Islet precursor cell (in vitro differentiated cells): Measurements from ENCODE around the gene BRME1.
"Not testable (repeated sequence)": the region's sequence is repeated elsewhere in the genome, so short reads cannot be mapped to it uniquely, and the experiment has no call there.

Source experiments
- DNase-seq: peaks from one replicate; pipeline ENCODE4 v3.0.0-alpha.2; 2018

BRME1 gene

DNA sequence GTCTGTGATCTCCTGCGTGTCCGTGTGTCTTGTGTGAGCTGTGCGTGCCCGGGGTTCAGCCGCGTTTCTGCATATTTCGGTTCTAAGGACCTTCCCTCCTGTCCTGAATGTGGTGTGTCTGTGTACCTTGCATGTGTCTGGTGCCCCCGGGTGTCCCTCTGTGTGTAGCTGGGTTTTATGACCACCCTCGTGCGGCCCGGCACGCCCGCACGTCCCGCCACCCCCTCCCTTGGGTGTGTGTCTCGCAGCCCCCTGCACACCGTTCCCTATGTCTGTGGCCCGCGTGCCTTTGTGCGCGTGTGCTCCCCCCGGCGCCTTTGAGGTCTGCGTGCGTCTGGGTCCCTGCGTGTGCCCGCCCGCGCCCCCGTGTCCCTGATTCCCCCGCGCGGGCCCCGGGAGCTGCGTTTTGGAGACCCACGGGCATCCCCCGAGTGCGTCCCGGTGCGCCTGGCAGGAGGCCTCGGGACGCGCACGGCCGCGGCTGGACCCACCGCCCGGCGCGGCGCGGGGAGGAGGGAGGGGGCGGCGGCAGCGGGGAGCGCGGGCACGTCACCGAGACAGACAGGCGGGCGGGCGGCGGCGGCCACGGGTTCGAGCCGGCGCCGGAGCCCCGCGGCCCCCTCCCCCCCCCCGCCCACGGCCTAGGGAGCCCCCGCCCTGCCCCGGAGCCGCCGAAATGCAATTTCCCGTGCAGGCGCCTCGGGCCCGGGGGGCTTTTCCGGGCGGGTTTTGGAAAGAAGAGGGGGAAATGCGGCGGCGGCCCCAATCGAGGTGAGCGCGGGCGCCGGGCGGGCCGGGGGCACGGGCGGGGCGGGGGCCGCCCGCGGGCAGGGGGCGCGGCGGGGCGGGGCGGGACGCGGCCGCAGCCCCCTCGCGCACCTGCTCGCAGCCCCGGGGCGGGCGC lies 41.0 kb downstream of the BRME1 start:
- no peak for DNase-seq

DNA sequence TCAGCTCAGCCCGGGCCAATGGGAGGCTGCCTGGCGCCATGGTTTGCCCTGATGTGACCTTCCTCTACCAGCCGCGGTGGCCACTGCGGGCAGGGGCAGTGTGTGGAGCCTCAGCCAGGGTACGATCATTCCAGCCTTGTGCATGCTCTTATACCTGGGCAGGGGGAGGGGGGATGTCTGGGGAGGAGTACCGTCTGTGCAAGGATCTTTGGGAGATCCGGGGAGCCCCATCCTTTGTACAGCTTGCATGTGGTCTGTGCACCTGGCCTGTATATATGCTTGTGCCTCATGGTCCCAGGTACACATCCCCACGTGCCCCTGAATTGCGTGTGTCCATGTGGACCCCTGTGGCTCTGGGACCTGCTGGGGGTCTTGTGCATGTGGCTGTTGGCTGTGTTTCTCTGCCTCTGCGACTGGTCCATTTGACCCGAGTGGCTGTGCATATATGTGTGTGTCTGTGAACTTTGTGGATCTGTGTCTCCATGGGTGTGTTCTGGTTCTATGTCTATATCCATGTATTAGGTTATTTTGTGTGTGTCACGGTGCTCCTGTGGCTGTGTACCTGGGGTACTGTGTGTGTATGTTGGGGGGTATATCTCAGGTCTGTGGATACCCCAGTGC lies 41.8 kb downstream of the BRME1 start:
- DNase-seq, result no peak

DNA sequence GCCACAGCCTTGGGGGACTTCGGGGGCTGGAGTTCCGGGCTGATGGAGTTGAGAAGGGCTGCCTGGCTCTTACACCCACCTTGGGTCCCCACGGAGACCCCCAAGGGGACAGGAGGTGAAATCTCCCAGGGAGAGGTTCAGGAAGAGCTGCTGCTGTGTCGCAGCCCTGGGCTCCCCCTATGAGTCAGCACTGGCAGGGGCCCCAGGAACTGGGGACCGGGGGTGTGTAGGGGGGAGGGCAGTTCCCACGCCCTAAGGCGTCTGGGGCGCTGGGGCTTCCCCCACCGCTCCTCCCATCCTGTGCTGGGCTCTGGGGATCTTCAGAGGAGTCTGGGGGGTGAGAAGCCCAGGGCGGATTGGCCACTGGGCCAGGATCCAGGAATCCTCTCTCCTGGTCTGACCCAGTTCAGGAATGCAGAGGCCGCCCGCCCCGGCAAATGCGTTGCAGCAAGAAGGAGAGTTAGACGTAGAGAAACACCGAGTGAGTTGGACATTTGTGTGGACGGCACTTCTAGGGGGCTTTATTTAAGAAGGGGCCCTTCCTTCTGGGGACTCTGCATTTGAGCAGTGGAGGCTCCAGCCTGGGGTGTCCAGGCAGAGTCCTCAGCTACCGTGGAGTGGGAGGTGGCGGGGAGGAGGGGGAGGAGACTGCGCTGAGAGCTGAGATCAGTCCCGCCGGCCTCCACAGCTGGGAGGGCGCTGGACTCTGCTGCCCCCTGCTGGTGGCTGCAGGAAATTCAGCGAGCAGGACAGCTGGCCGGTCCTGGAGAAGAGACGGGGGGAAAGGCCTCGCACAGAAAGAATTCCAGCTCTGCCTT lies 44.0 kb downstream of the BRME1 start:
- peak; percentile 97 for DNase-seq

DNA sequence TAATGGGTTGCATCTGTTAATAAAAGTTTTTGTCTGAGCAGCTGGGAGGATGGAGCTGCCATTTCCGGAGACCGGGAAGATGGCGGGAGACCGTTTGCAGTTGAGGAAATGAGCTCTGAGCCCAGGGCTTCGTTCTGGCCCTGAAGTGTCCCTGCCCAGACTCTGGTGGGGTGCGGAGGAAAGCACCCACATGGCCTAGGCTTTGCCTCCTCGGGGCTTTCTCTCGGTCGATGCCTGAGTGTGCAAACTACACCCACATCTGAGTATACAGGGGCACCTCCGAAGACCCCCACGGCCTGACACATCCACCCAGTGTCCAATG lies 44.6 kb downstream of the BRME1 start:
- no peak for DNase-seq

DNA sequence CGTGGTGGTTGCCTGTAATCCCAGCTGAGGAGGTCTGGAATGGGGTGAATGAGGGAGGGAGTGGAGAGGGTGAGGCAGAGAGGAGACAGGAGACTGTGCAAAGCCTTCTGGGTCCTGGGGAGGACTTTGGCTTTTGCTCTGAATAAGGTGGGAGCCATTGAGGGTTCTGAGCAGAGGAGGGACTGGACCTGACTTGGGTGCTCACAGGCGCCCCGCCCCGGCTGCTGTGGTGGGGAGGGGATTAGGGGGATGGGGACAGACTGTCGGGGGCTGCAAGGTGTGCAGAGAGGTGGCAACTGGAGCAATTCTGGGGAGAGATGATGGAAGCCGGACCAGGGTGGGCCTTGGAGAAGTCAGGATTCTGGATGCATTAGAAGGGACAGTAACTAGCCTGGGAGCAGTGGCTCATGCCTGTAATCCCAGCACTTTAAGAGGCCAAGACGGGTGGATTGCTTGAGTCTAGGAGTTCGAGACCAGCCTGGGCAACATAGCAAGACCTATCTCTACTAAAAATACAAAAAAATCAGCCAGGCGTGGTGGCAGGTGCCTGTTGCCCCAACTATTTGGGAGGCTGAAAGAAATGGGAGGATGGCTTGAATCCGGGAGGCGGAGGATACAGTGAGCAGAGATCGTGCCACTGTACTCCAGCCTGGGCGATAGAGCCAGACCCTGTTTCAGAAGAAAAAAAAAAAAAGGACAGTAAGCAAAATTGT lies 45.1 kb downstream of the BRME1 start:
- DNase-seq, result no peak

DNA sequence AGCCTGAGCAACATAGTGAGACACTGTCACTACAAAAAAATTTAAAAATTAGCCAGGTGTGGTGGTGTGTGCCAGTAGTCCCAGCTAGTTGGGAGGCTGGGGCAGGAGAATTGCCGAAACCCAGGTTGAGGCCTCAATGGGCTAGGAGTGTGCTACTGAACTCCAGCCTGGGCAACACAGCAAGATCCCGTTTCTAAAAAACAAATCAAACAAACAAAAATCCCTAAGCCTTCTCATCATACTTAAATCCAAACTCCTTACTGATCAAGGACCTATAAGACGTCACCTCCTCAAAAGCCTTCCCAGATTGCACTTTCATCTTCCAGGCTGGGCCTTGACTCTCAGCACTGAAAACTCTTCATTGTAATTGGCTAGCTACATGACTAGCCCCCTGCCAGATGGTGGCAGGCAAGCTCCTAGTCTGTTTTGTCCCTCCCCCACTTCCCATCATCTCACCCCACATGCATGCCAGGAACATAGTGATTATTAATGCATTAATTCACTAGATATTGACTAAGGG lies 46.5 kb downstream of the BRME1 start:
- no peak for DNase-seq

DNA sequence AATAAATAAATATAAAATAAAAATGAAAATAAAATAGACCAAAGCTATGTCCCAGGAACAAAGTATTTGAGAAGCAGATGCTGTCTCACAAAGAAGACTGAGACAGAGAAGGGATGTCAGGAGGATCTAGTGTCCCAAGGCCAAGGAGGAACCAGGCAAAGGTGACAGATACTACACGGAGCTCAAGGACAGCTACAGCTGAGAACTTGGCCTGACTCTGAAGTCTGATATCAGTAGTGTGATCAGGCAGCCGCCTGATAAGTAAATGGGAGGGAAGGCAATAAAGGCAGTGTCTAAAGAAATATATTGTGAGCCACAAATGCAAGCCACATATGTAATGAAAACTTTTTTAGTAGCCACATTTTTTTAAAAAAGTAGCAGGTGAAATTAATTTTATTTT lies 49.4 kb downstream of the BRME1 start:
- no peak for DNase-seq

DNA sequence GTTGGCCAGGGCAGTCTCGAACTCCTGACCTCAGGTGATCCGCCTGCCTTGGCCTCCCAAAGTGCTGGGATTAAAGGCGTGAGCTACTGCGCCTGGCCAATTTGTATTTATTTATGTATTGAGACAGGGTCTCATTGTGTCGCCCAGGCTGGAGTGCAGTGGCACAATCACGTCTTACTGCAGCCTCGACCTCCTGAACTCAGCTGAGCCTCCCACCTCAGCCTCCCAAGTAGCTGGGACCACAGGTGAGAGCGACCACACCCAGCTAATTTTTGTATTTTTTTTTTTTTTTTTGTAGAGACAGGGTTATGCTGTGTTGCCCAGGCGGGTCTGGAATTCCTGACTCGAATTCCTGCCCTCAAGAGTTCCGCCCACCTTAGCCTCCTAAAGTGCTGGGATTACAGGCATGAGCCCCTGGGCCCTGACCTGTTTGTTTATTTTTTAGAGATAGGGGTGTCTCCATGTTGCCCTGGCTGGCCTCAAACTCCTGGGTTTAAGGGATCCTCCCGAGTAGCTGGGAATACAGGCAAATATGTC lies 53.7 kb downstream of the BRME1 start:
- DNase-seq, result peak; percentile 80

DNA sequence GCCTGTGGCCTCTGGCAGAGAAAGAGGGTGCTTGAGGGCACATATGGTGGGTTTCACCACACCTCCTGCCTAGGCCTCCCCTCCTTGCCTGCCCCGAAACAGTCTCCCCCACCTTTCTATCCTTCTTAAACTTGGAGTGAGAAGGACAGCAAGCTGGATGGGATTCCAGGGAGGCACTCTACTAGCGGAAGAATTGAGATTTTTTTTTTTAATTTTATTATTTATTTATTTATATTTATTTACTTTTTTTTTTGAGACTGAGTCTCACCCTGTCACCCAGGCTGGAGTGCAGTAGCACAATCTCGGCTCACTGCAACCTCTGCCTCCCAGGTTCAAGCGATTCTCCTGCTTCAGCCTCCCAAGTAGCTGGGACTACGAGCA lies 54.2 kb downstream of the BRME1 start:
- not testable (repeated sequence) for DNase-seq

DNA sequence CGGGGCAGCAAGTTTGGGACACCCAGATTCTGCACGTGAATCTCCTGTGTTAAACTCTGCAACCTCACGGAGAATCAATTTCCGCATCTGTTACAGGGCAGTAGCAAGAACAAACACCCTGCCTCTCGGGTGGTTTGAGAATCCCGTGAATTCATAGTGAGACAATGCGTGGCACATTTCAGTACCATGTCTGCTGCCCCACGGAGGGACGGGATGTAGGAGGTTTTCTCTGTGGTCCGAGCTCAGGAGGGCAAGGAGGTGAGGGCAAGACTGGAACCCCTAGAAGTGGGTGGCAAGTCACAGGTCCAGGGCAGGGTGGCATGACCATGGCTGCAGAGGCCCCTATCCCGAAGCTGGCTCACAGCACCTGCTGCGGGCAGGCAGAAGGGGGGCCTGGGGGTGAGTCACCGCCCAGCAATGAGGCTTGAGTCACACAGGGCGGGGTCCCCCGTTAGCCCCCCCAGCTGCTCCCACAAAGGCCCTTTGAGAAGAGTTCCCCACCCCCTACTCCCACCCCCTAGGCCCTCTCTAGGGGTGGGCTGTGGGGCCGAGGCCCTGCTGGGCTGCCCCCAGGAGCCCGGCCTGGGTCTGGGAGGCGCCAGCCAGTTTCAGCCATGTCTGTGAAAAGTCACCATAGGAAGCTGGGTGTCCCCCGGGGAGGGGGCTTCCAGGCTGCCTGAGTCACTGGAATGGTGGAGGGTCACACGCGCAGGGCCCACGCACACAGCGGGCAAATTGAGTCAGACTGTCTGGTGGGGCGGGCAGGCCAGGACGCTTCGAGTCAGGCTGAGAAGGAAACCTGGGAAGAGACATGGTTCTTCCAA lies 54.8 kb downstream of the BRME1 start:
- DNase-seq, result peak; percentile 97

DNA sequence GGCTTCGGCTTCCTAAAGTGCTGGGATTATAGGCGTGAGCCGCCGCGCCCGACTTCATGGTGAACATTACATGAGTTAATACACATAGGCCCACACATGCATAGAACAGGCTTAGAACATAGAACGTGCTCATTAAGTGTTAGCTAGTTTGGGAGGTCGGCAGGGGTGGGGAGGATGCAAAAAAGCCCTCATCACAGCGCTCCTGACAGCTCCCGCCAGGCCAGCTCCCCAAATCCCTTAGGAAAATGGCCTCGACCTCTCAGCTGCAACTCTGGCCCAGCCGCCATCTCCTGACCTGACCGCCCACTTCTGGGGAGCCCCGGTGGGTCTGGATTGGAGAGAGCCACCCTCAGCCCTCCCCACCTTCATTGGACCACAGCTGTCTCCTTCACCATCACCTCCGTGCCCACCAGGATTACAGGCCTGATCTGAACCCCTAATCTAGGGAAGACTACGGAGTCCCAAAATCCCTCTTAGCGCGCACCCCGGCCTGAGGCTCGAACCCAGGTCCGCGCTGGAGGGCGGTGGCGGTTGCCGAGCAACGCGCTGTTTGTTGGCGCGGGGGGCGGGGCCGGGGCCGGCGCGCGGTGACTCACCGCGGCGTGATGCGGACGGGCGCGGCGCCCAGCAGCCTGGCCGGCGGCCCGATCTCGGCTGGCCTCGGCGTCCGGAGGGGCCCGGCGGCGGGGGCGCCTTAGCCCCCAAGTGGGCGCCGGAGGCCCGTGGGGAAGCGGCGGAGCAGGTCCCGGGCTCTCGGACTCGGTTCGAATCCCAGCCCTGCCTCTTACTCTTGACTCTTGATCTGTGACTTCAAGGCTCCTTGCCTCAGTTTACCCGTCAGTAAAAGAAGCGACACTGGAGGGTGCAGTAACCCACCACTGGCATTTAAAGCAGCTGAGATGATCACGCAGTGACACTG lies 55.7 kb downstream of the BRME1 start:
- DNase-seq, result peak; percentile 87

DNA sequence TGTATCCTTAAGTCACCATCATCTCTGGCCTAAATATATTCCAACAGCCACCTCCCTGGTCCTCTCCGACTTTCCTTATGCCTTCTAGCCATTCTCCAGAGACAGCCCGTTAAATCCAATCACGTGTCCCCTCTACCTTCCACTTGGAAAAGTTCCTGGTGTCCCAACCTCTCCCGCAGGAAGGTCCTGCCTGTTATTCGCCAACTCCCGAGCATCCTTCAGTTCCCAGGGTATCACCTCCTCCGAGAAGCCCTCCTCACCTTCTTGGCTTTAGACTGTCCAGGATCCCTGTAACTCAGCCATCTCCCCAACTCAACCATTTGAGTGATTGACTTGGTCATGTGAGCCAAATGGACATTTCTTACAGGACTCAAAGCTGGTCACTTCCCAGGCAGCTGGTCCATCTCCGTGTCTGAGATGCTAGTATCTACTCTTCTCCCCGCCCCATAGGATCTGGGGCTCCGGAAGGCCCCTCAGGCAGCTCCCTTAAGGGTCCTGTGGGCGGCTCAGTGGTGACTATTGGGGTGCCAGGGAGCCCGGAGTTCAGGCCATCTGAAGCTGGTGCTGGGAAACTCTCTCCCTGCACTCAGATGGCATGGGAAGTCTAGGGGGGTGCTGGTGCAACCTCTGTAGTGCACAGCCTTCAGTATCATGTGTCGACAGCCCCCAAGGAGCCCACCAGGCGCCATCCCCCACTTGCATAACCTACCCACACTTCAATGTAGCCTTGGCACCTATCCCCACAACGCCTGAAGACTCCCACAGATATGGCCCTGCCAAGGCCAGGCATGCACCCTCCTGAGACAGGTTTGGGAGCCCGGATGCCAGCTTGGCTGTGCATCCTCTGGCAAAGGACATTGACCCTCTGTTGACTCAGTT lies 56.9 kb downstream of the BRME1 start:
- DNase-seq, result no peak

DNA sequence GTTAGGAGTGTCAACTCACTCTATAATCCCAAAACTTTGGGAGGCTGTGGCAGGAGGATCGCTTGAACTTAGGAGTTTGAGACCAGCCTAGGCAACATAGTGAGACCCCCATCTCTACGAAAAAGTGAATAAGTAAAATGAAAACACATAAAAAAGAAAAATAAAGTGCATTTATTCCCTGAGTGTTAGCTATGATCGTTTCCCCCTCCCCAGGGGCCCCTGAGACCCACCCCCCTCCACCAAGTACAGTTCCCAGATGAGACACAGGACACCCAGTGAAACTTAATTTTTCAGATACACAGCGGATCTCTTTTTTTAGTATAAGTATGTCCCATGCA lies 57.6 kb downstream of the BRME1 start:
- no peak for DNase-seq

DNA sequence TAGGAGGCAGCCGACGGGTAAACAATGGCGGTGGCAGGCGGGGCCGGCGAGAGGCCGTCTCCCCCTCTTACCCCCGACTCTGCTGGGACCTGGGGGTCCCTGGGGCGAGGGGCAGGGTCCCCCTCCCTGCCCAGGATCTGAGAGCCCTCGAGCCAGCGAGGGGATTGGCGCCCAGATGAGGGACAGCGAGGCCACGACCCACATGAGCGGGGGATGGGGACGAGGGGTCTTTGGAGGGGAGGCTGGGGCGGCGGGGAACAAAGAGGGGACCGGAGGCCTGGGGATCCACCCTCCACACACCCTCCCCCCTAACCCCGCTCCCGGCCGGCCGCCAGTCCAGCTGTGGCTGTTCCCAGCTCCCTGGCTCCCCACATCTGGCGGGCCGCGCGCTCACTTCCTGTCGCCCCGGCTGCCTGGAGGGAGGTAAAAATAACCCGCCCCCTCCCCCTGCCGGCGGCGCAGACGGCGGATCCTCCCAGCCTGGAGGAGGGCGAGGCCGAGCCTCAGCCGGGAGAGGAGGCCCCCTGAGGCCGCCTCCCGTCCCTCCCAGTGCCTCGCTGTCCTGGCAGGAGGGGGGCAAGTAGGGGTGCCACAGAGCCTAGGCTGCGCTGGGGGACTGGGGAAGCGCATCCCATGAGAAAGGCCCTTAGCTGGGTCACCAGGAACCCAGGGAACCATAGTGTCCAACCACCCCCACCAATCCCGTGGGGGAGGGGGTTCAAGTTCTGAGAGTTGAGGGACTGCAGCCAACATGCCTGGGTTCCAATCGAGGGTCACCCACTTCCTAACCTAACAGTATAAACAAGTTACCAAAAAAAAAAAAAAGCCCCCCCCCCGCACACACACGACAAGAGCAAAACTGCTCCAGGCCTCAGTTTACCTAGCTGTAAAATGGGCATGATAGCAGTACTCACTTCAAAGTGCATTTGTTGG lies 58.2 kb downstream of the BRME1 start:
- peak; percentile 97 for DNase-seq

DNA sequence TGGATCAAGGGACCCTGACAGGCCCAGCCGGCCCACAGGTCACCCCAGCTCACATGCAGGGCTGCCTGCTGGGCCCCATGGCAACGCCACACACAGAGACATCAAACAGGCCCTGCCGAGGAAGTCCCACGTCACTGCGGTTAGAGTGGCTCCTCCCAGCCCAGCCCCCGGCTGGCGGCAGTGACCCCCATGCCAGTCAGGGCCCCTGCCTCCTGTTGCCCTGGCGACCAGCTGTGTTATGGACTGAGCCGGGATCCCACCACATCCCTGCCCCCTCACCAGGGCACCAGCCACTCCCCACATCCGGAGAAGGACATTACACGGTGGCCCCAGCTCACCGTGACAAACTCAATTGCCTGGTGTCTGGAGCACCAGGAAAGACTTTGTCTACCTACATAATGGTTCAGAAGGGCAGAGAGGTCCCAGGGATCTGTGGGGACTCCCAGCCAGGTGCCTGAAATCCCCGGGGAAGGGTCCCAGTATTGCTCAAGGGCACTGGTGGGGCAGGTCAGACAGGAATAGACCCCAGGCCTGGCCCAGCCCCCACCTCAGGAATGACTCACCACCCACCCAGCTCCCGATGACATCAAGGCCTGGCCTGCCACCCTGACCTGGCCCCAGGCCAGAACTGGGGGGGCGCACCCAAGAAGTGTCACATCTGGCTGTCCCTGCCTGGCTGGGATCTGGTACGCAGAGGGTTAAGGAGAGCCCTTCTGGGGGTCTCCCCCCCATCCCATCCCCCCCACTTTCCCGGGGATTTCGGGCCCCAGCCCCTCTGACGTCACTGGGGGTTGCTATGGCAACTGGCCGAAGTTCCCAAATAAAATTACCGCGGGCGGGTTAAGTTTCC lies 59.1 kb downstream of the BRME1 start:
- peak; percentile 99 for DNase-seq

DNA sequence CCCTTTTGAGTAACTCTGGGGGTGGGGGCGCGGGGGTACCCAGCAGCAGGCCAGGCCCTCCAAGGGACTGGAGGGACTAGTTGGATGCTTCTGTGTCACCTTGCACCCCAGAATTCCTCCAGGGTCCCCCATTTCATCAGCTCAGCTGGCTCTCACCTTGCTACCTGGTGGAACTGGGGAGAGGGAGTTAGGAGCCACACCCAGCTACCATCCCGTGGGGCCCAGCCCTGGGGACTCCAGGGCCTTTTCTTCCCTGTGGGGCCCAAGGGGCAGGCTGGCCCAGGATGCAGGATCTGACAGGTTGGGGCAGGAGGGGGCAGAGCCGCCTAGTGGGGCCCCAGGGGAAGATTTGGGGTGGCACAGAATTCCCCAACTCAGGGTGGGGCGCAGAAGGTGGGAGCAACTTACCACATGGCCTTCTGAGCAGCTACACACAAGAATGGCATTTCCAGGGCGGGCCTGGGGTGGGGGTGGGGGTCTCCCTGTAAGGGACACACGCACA lies 61.7 kb downstream of the BRME1 start:
- peak; percentile 56 for DNase-seq
